Activated CD4-positive, alpha-beta memory T cell treated with anti-CD3 and anti-CD28 coated beads, Interleukin-2, amount 10 ng/mL, durations not matched to agents 7 days and 5 days (primary cell): ENCODE results near the gene FLVCR1. TPM values are rescaled to one million over a fixed set of nuclear protein-coding genes. Genes with fewer than 3 reads are reported as not detected.
"Not testable (repeated sequence)": the region's sequence is repeated elsewhere in the genome, so short reads cannot be mapped to it uniquely, and the experiment has no call there.

Source experiments
- CTCF ChIA-PET: fragments of 350-600 bp; sonication (Branson Sonifier 250); formaldehyde crosslinking; loops from one replicate; lab custom pipeline; 2021; ENCODE audit warnings: antibody characterized with exemption, inconsistent platforms; lab: Charles Lee
- POLR2A ChIA-PET: fragments of 350-600 bp; sonication (Branson Sonifier 250); formaldehyde crosslinking; loops from one replicate; lab custom pipeline; 2021; ENCODE audit warnings: antibody characterized with exemption; lab: Charles Lee
- DNase-seq: peaks from one replicate; pipeline ENCODE4 v3.0.0-alpha.2; 2020
- H3K27ac Mint-ChIP-seq: one replicate; pipeline ENCODE4 v1.8.0; 2021; ENCODE audit warnings: mild to moderate bottlenecking, mixed read lengths
- H3K27me3 Mint-ChIP-seq: one replicate; pipeline ENCODE4 v1.8.0; 2021; ENCODE audit warnings: mixed read lengths
- H3K36me3 Mint-ChIP-seq: one replicate; pipeline ENCODE4 v1.8.0; 2021; ENCODE audit warnings: low read depth, mixed read lengths
- H3K4me1 Mint-ChIP-seq: one replicate; pipeline ENCODE4 v1.8.0; 2021; ENCODE audit warnings: mixed read lengths
- H3K4me3 Mint-ChIP-seq: one replicate; pipeline ENCODE4 v1.8.0; 2021; ENCODE audit warnings: mild to moderate bottlenecking, mixed read lengths
- H3K9me3 Mint-ChIP-seq: one replicate; pipeline ENCODE4 v1.8.0; 2021; ENCODE audit warnings: mixed read lengths
- total RNA-seq, 2 experiments: library from RNA; stranded (reverse); gene quantifications; one replicate each; pipeline ENCODE4 v1.2.3, GENCODE V29; 2021

The FLVCR1 gene
- total RNA-seq, 2 experiments from 2014 or later, result 11.7 to 14.2 TPM

DNA sequence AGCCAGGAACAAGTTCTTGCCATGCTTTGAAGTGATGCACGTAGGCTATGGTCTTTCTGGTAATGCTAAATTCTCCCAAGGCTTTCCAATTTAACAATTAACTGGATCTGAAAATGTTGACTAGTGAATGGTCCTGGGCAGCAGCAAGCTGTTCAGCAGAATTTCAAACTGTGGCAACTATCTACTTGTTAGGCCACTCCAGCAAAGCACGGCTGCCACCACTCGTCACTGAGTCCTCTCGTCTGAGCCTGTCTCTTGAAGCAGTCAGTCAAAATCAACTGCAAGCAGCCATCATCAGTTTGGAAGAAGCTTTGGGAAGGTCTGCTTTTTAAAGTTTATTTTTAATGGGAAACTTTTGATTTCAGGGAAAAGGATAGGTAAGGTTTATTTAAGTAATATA lies 6.1 kb downstream of the FLVCR1 start:
- Mint-ChIP-seq H3K4me1 (peaks cover 19% of the 10 kb centered on the region), H3K4me3 (no peak overlapping the region), H3K27ac (no peak overlapping the region), H3K36me3 (peaks cover 24% of the 10 kb centered on the region), H3K9me3 (no peaks in the 10 kb centered on the region), H3K27me3 (no peaks in the 10 kb centered on the region)
- ChIA-PET CTCF (interaction anchor here (1.2 kb wide), 1 partner anchor 409 kb away, joined by 3 read pairs; no protein-coding TSS in a partner anchor), POLR2A (no interaction called here)
- DNase-seq, result no peak

DNA sequence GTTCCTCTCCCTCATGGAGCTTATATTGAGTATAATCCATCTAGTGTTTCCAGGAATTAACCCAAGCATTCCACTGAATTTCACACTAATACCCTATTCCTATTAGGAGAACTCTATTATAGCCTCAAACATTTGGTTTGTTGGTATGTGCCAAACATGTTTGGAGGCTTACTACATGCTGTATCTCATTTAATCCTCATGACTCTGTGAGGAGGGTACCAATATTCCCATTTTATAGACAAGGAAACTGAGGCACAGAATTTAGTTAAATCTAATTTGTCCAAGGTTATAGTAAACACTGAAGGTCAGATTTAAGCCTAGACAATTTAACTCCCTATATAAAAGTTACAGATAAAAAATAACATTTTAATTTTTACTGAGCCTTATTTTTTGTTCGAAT lies 9.1 kb downstream of the FLVCR1 start:
- no peak for DNase-seq
- Mint-ChIP-seq H3K4me1 (peaks cover 17% of the 10 kb centered on the region), H3K9me3 (no peaks in the 10 kb centered on the region), H3K27ac (no peak overlapping the region), H3K27me3 (no peaks in the 10 kb centered on the region), H3K4me3 (no peak overlapping the region), H3K36me3 (peaks cover 24% of the 10 kb centered on the region)
- ChIA-PET POLR2A (no interaction called here), CTCF (no interaction called here)

DNA sequence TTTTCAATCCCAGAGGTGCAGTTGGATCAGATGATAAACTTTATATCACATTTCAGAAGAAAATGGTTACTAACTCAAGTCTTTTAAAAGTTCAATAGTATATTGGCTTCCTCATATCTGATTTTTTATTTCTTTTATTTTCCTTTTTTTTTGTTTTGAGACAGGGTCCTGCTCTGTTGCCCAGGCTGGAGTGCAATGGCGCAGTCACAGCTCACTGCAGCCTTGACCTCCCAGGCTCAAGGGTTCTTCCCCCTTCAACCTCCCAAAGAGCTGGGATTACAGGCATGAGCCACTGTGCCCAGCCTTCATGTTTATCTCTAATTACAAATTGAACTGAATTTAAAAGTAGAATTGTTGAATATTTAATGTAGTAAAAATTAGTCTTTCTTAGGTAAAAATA lies 13.9 kb downstream of the FLVCR1 start:
- POLR2A ChIA-PET, result no interaction called here
- no peak overlapping the region for H3K4me3 Mint-ChIP-seq
- no peaks in the 10 kb centered on the region for H3K27me3 Mint-ChIP-seq
- H3K4me1 Mint-ChIP-seq, result no peaks in the 10 kb centered on the region
- no peaks in the 10 kb centered on the region for H3K9me3 Mint-ChIP-seq
- H3K36me3 Mint-ChIP-seq, result peaks cover 29% of the 10 kb centered on the region
- CTCF ChIA-PET, result interaction anchor here (1.4 kb wide), 1 partner anchor 57 kb away, joined by 3 read pairs; no protein-coding TSS in a partner anchor
- no peak for DNase-seq
- H3K27ac Mint-ChIP-seq, result no peak overlapping the region

- H3K4me3 Mint-ChIP-seq, result no peak overlapping the region
- no peaks in the 10 kb centered on the region for H3K27me3 Mint-ChIP-seq
- H3K9me3 Mint-ChIP-seq, result no peaks in the 10 kb centered on the region
- H3K4me1 Mint-ChIP-seq, result no peaks in the 10 kb centered on the region
- peaks cover 28% of the 10 kb centered on the region for H3K36me3 Mint-ChIP-seq
- POLR2A ChIA-PET, result no interaction called here
- no peak for DNase-seq
- H3K27ac Mint-ChIP-seq, result no peak overlapping the region
- CTCF ChIA-PET, result no interaction called here
These were observed 15.4 kb downstream of the FLVCR1 start for GRCh38 chr1:212873518-212873917.

GRCh38 chr1:212878418-212878817 lies 20.3 kb downstream of the FLVCR1 start:
- DNase-seq, result no peak
- Mint-ChIP-seq H3K9me3 (no peaks in the 10 kb centered on the region), H3K27ac (no peak overlapping the region), H3K27me3 (no peaks in the 10 kb centered on the region), H3K4me1 (no peaks in the 10 kb centered on the region), H3K36me3 (peaks cover 31% of the 10 kb centered on the region), H3K4me3 (no peak overlapping the region)
- CTCF ChIA-PET, result interaction anchor here (0.6 kb wide), 1 partner anchor 31 kb away, joined by 4 read pairs; no protein-coding TSS in a partner anchor
- POLR2A ChIA-PET, result no interaction called here

DNA sequence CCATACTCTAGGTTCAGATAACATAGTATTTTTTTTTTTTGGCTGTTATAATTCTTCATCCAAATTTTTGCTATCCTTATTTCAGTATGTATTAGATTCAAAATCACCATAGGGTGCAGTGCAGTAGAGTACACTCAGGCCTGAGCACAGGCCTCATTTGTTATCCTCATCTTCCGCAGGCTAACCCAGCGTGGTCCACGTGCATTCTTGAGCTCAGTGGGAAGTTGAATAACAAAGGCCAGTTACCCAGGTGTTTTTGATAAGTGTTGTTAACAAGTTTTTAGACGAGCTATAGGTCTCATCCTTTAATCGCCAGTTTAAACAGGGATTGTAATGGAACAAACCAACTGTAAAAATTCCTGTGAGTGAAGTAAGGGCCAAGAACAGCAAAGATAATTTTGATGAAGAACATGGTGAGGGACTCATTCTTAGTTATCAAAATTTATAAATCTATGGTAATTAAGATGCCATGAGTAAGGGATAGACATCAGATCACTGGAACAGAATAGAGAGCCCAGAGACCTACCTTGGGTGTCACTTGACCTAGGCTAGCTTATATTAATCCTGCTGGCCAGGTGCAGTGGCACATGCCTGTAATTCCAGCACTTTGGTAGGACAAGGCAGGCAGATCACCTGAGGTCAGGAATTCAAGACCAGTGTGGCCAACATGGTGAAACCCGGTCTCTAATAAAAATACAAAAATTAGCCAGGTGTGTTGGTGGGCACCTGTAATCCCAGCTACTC lies 22.0 kb downstream of the FLVCR1 start:
- H3K9me3 Mint-ChIP-seq, result no peaks in the 10 kb centered on the region
- H3K27me3 Mint-ChIP-seq, result no peaks in the 10 kb centered on the region
- CTCF ChIA-PET, result no interaction called here
- POLR2A ChIA-PET, result interaction anchor here (0.9 kb wide), 1 partner anchor 19 kb away, joined by 3 read pairs; no protein-coding TSS in a partner anchor
- no peak for DNase-seq
- no peaks in the 10 kb centered on the region for H3K4me1 Mint-ChIP-seq
- peaks cover 22% of the 10 kb centered on the region for H3K36me3 Mint-ChIP-seq
- no peak overlapping the region for H3K4me3 Mint-ChIP-seq
- H3K27ac Mint-ChIP-seq, result no peak overlapping the region

DNA sequence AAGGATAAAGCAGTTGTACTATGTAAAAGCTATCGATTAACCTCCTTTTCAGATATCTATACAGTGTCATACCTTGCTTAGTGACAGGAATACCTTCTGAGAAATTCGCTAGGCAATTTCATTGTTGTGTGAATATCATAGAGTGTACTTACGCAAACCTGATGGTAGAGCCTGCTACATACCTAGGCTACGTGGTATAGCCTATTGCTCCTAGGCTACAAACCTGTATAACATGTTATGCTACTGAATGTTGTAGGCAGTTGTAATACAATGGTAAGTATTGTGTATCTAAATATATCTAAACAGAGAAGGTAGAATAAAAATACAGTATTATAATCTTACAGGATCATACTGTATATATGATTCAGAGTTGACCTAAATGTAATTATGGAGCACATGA lies 26.5 kb downstream of the FLVCR1 start:
- POLR2A ChIA-PET, result no interaction called here
- Mint-ChIP-seq H3K36me3 (peaks cover 32% of the 10 kb centered on the region), H3K27me3 (no peaks in the 10 kb centered on the region), H3K27ac (no peak overlapping the region), H3K4me1 (no peaks in the 10 kb centered on the region), H3K9me3 (no peaks in the 10 kb centered on the region), H3K4me3 (no peak overlapping the region)
- CTCF ChIA-PET, result no interaction called here
- DNase-seq, result no peak

GRCh38 chr1:212892108-212892507 lies 34.0 kb downstream of the FLVCR1 start:
- ChIA-PET POLR2A (no interaction called here), CTCF (interaction anchor here (1.4 kb wide), 1 partner anchor 9 kb away, joined by 3 read pairs; no protein-coding TSS in a partner anchor)
- Mint-ChIP-seq H3K4me1 (no peaks in the 10 kb centered on the region), H3K36me3 (peaks cover 68% of the 10 kb centered on the region), H3K27me3 (no peaks in the 10 kb centered on the region), H3K9me3 (no peaks in the 10 kb centered on the region), H3K27ac (no peak overlapping the region), H3K4me3 (no peak overlapping the region)
- DNase-seq, result no peak

- H3K27me3 Mint-ChIP-seq, result peaks cover 4% of the 10 kb centered on the region
- ChIA-PET POLR2A (interaction anchor here (2.0 kb wide), 1 partner anchor 42 kb away, joined by 9 read pairs; the partner anchor contains the start of gene FLVCR1), CTCF (interaction anchor here (0.6 to 1.7 kb wide), 3 partner anchors 85 to 272 kb away, joined by 3 to 6 read pairs (median 3); no protein-coding TSS in a partner anchor)
- DNase-seq, result no peak
- H3K9me3 Mint-ChIP-seq, result peaks cover 10% of the 10 kb centered on the region
- H3K4me1 Mint-ChIP-seq, result no peaks in the 10 kb centered on the region
- peaks cover 48% of the 10 kb centered on the region for H3K36me3 Mint-ChIP-seq
- no peak overlapping the region for H3K4me3 Mint-ChIP-seq
- no peak overlapping the region for H3K27ac Mint-ChIP-seq
These were observed 41.8 kb downstream of the FLVCR1 start for GRCh38 chr1:212899845-212900244.

GRCh38 chr1:212901290-212901689 lies 43.2 kb downstream of the FLVCR1 start:
- POLR2A ChIA-PET, result interaction anchor here (1.1 kb wide), 1 partner anchor 20 kb away, joined by 3 read pairs; no protein-coding TSS in a partner anchor
- no peaks in the 10 kb centered on the region for H3K4me1 Mint-ChIP-seq

GRCh38 chr1:212902054-212902453 lies 44.0 kb downstream of the FLVCR1 start:
- peaks cover 32% of the 10 kb centered on the region for H3K36me3 Mint-ChIP-seq
- ChIA-PET CTCF (interaction anchor here (1.0 kb wide), 1 partner anchor 10 kb away, joined by 3 read pairs; no protein-coding TSS in a partner anchor), POLR2A (no interaction called here)
- H3K4me1 Mint-ChIP-seq, result no peaks in the 10 kb centered on the region
- H3K27ac Mint-ChIP-seq, result no peak overlapping the region
- DNase-seq, result no peak
- H3K9me3 Mint-ChIP-seq, result peaks cover 10% of the 10 kb centered on the region
- H3K4me3 Mint-ChIP-seq, result no peak overlapping the region
- H3K27me3 Mint-ChIP-seq, result peaks cover 12% of the 10 kb centered on the region

More at GRCh38 chr1:212901290-212901689, 43.2 kb downstream of the FLVCR1 start:
- Mint-ChIP-seq H3K4me3 (no peak overlapping the region), H3K36me3 (peaks cover 34% of the 10 kb centered on the region), H3K9me3 (peaks cover 10% of the 10 kb centered on the region), H3K27me3 (peaks cover 9% of the 10 kb centered on the region), H3K27ac (no peak overlapping the region)
- DNase-seq, result no peak
- CTCF ChIA-PET, result interaction anchor here (1.0 to 1.7 kb wide), 2 partner anchors 9 to 86 kb away, joined by 3 to 6 read pairs; no protein-coding TSS in a partner anchor

- Mint-ChIP-seq H3K9me3 (peaks cover 10% of the 10 kb centered on the region), H3K27me3 (peaks cover 14% of the 10 kb centered on the region), H3K36me3 (peaks cover 20% of the 10 kb centered on the region), H3K4me3 (no peak overlapping the region), H3K27ac (no peak overlapping the region), H3K4me1 (no peaks in the 10 kb centered on the region)
- ChIA-PET POLR2A (no interaction called here), CTCF (no interaction called here)
- DNase-seq, result no peak
These were observed 45.6 kb downstream of the FLVCR1 start for GRCh38 chr1:212903664-212904063.

GRCh38 chr1:212908071-212908470 lies 50.0 kb downstream of the FLVCR1 start:
- H3K27me3 Mint-ChIP-seq, result peaks cover 14% of the 10 kb centered on the region
- DNase-seq, H3K4me1 Mint-ChIP-seq, H3K27ac Mint-ChIP-seq, CTCF ChIA-PET, POLR2A ChIA-PET, H3K36me3 Mint-ChIP-seq, H3K4me3 Mint-ChIP-seq, H3K9me3 Mint-ChIP-seq: not testable (repeated sequence)
